SK-N-SH treated with all-trans-retinoic acid at 6 μM for 48 hours (cell line): ENCODE data around the gene PHOSPHO1.

Experiments
- OSR1 ChIP-seq: fragments of 250-450 bp; sonication (Bioruptor Pico); IDR thresholded peaks from 2 replicates; pipeline ENCODE4 v1.8.0; 2022; ENCODE audit warnings: moderate library complexity, mild to moderate bottlenecking, inconsistent platforms
- TOX ChIP-seq: fragments of 250-450 bp; sonication (Bioruptor Pico); IDR thresholded peaks from 2 replicates; pipeline ENCODE4 v1.8.0; 2021; ENCODE audit warnings: mild to moderate bottlenecking, moderate library complexity, borderline replicate concordance
- ZC3H10 ChIP-seq: fragments of 250-450 bp; sonication (Bioruptor Pico); IDR thresholded peaks from 2 replicates; pipeline ENCODE4 v1.5.1; 2021; ENCODE audit warnings: mild to moderate bottlenecking, moderate library complexity
- ZFP30 ChIP-seq: fragments of 450-650 bp; formaldehyde crosslinking; IDR thresholded peaks from 2 replicates; pipeline ENCODE4 v1.5.0; 2022; ENCODE audit warnings: mild to moderate bottlenecking, moderate library complexity
- TF ChIP-seq, protein P1 (sequence below): fragments of 250-450 bp; sonication (Bioruptor Pico); IDR thresholded peaks from 2 replicates; pipeline ENCODE4 v1.5.0; 2020; ENCODE audit warnings: mild to moderate bottlenecking, moderate library complexity

DNA sequence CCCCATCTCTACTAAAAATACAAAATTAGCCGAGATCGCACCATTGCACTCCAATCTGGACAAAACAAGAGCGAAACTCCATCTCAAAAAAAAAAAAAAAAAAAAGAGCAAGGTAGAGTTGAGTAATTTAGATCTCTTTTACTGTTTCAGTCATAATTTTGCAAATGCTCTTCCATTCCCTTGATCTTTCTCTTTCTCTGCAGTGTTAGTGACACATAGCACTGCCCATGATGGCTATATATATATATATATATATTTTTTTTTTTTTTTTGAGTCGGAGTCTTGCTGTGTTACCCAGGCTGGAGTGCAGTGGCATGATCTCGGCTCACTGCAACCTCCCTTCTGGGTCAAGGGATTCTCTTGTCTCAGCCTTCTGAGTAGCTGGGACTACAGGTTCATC, 12.2 kb upstream of the PHOSPHO1 start:
- TF ChIP-seq ZFP30: no peak
- no peak for TF ChIP-seq ZC3H10 (CRISPR knock-in tag)
- no peak for TF ChIP-seq OSR1 (CRISPR knock-in tag)
- no peak for TF ChIP-seq TOX (CRISPR knock-in tag)
- TF ChIP-seq, protein P1, sequence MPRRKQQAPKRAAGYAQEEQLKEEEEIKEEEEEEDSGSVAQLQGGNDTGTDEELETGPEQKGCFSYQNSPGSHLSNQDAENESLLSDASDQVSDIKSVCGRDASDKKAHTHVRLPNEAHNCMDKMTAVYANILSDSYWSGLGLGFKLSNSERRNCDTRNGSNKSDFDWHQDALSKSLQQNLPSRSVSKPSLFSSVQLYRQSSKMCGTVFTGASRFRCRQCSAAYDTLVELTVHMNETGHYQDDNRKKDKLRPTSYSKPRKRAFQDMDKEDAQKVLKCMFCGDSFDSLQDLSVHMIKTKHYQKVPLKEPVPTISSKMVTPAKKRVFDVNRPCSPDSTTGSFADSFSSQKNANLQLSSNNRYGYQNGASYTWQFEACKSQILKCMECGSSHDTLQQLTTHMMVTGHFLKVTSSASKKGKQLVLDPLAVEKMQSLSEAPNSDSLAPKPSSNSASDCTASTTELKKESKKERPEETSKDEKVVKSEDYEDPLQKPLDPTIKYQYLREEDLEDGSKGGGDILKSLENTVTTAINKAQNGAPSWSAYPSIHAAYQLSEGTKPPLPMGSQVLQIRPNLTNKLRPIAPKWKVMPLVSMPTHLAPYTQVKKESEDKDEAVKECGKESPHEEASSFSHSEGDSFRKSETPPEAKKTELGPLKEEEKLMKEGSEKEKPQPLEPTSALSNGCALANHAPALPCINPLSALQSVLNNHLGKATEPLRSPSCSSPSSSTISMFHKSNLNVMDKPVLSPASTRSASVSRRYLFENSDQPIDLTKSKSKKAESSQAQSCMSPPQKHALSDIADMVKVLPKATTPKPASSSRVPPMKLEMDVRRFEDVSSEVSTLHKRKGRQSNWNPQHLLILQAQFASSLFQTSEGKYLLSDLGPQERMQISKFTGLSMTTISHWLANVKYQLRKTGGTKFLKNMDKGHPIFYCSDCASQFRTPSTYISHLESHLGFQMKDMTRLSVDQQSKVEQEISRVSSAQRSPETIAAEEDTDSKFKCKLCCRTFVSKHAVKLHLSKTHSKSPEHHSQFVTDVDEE (CRISPR knock-in tag): no peak
